ENCODE results near the gene GARIN6. TPM values are rescaled to one million over a fixed set of nuclear protein-coding genes. Genes with fewer than 3 reads are reported as not detected.
"Not testable (repeated sequence)": the region's sequence is repeated elsewhere in the genome, so short reads cannot be mapped to it uniquely, and the experiment has no call there.

The GARIN6 gene
- total and polyA plus RNA-seq, 12 donors, result not detected

DNA sequence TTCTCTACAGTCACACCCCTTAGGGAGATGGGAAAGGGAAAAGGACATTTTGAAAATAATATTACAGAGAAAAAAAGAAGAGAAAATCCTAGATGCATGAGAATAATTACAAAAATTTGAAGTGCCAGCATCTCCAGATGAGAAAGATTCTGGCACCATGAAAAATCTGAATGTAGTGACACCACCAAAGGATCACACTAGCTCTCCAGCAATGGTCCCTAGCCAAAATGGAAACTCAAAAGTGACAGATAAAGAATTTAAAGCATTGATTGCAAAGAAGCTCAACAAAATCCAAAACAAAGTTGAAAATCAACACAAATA lies 27.4 kb upstream of the GARIN6 start:
- no peak for TF ChIP-seq POLR2A (IDR thresholded peaks at IDR 0.05)
- no peak for TF ChIP-seq CTCF (IDR thresholded peaks at IDR 0.05)
- H3K9me3 ChIP-seq (replicated peaks in 1 of 3), result no peaks in the 10 kb centered on the region
- H3K36me3 ChIP-seq (replicated peaks in 1 of 2), result no peaks in the 10 kb centered on the region
- DNase-seq, result no peak
- no peaks in the 10 kb centered on the region for H3K27me3 ChIP-seq
- no peak overlapping the region for H3K4me3 ChIP-seq
- no peak overlapping the region for H3K27ac ChIP-seq
- intact Hi-C loops (cut with DNase I), result no loop called here
- H3K4me1 ChIP-seq (replicated peaks in 1 of 2), result no peaks in the 10 kb centered on the region

DNA sequence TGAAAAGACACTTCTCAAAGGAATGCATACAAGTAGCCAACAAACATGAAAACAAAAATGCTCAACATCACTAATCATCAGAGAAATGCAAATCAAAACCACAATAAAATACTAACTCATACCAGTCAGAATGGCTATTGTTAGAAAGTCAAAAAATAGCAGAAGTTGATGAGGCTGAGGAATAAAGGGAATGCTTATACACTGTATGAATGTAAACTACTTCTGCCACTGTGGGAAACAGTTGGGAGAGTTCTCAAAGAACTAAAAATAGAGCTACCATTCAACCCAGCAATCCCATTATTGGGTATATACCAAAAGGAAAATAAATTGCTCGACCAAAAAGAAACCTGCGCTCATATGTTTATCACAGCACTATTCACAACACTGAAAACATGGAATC lies 23.0 kb upstream of the GARIN6 start:
- H3K36me3 ChIP-seq (replicated peaks in 1 of 2); DNase-seq; H3K4me1 ChIP-seq (replicated peaks in 1 of 2); H3K27me3 ChIP-seq; H3K4me3 ChIP-seq; H3K9me3 ChIP-seq (replicated peaks in 1 of 3); intact Hi-C loops (cut with DNase I); H3K27ac ChIP-seq: not testable (repeated sequence)
- WGBS, 4 donors, result 86 to 93% (median 90%) methylated on average over 2 of the region's 2 CpGs

- Histone ChIP-seq H3K9me3 (replicated peaks in 1 of 3) (no peaks in the 10 kb centered on the region), H3K4me3 (no peak overlapping the region), H3K36me3 (replicated peaks in 1 of 2) (no peaks in the 10 kb centered on the region), H3K27ac (no peak overlapping the region), H3K4me1 (replicated peaks in 1 of 2) (no peaks in the 10 kb centered on the region), H3K27me3 (no peaks in the 10 kb centered on the region)
- intact Hi-C loops (cut with DNase I), result no loop called here
- TF ChIP-seq POLR2A (IDR thresholded peaks at IDR 0.05) (no peak), CTCF (IDR thresholded peaks at IDR 0.05) (no peak)
- no peak for DNase-seq
- 73 to 87% (median 82%) methylated on average over 2 of the region's 2 CpGs for WGBS, 4 donors
These were observed 20.1 kb upstream of the GARIN6 start for GRCh38 chr12:99627459-99627858.

GRCh38 chr12:99644629-99645028 lies 2.9 kb upstream of the GARIN6 start:
- Histone ChIP-seq H3K27me3 (no peaks in the 10 kb centered on the region), H3K27ac (no peak overlapping the region), H3K9me3 (replicated peaks in 1 of 3) (no peaks in the 10 kb centered on the region), H3K4me3 (no peak overlapping the region), H3K36me3 (replicated peaks in 1 of 2) (no peaks in the 10 kb centered on the region), H3K4me1 (replicated peaks in 1 of 2) (no peaks in the 10 kb centered on the region)
- DNase-seq, result no peak
- WGBS, 4 donors, result 77 to 80% (median 79%) methylated on average over 2 of the region's 2 CpGs
- no peak for TF ChIP-seq POLR2A (IDR thresholded peaks at IDR 0.05)
- no peak for TF ChIP-seq CTCF (IDR thresholded peaks at IDR 0.05)
- intact Hi-C loops (cut with DNase I), result no loop called here

- TF ChIP-seq CTCF (IDR thresholded peaks at IDR 0.05) (no peak), POLR2A (IDR thresholded peaks at IDR 0.05) (no peak)
- DNase-seq, result no peak
- WGBS, 4 donors, result 88 to 93% (median 92%) methylated on average over 12 to 14 of the region's 14 CpGs
- Histone ChIP-seq H3K9me3 (replicated peaks in 1 of 3) (no peaks in the 10 kb centered on the region), H3K4me3 (no peak overlapping the region), H3K36me3 (replicated peaks in 1 of 2) (no peaks in the 10 kb centered on the region), H3K27ac (no peak overlapping the region), H3K27me3 (no peaks in the 10 kb centered on the region), H3K4me1 (replicated peaks in 1 of 2) (no peaks in the 10 kb centered on the region)
- intact Hi-C loops (cut with DNase I), result no loop called here
These were observed 630 bp downstream of the GARIN6 start for GRCh38 chr12:99648183-99648582.

Data from adrenal gland (tissue), 12 donors.